Left ventricle myocardium inferior (tissue), 1 donor: ENCODE results near the gene DUOX1. TPM values are rescaled to one million over a fixed set of nuclear protein-coding genes. Genes with fewer than 3 reads are reported as not detected.

Source experiments
- DNase-seq: peaks from one replicate; pipeline ENCODE4 v3.0.0-alpha.2; 2020
- H3K27ac ChIP-seq: fragments of 200-600 bp; replicated peaks from 2 replicates; pipeline ENCODE4 v1.8.0; 2021
- H3K27me3 ChIP-seq: fragments of 200-600 bp; 2 replicates; pipeline ENCODE4 v1.8.0; 2021; ENCODE audit warnings: low read depth
- H3K36me3 ChIP-seq: fragments of 200-600 bp; 2 replicates; pipeline ENCODE4 v1.8.0; 2021
- H3K4me1 ChIP-seq: fragments of 200-600 bp; 2 replicates; pipeline ENCODE4 v1.8.0; 2021
- H3K4me3 ChIP-seq: fragments of 200-600 bp; 2 replicates; pipeline ENCODE4 v1.8.0; 2021; ENCODE audit warnings: mild to moderate bottlenecking, moderate library complexity
- H3K9me3 ChIP-seq: fragments of 200-600 bp; replicated peaks from 2 replicates; pipeline ENCODE4 v1.8.0; 2021
- CTCF ChIP-seq: fragments of 200-600 bp; IDR thresholded peaks from 2 replicates; pipeline ENCODE4 v1.8.0; 2021; ENCODE audit warnings: antibody characterized with exemption, mild to moderate bottlenecking, borderline replicate concordance
- intact Hi-C: fragments of 100-400 bp; cut with micrococcal nuclease; formaldehyde crosslinking; loops from one replicate; pipeline ENCODE4 v1.11.0; 2022
- total RNA-seq: library from RNA; stranded (reverse); fragmentation: NEBNext Ultra II Directional; extraction: Animal tissue kit (Norgen Biotek cat#: 25700); gene quantifications from one replicate; pipeline ENCODE4 v1.2.1, GENCODE V29; 2021
- donor health status: DM: no; HTN: yes; CAD: no; lungs with severe emphysema.

Gene DUOX1
- total RNA-seq, 1 donor from 2014 or later, result 0.80 TPM

- Histone ChIP-seq H3K9me3 (no peaks in the 10 kb centered on the region), H3K4me3 (peak overlapping the region; percentile 30), H3K27ac (no peak overlapping the region), H3K4me1 (peaks cover 46% of the 10 kb centered on the region), H3K27me3 (peaks cover 91% of the 10 kb centered on the region), H3K36me3 (no peaks in the 10 kb centered on the region)
- no peak for DNase-seq
- intact Hi-C loops, result no loop called here
- no peak for TF ChIP-seq CTCF
Measured at GRCh38 chr15:45113380-45113990, 16.3 kb upstream of the DUOX1 start.

DNA sequence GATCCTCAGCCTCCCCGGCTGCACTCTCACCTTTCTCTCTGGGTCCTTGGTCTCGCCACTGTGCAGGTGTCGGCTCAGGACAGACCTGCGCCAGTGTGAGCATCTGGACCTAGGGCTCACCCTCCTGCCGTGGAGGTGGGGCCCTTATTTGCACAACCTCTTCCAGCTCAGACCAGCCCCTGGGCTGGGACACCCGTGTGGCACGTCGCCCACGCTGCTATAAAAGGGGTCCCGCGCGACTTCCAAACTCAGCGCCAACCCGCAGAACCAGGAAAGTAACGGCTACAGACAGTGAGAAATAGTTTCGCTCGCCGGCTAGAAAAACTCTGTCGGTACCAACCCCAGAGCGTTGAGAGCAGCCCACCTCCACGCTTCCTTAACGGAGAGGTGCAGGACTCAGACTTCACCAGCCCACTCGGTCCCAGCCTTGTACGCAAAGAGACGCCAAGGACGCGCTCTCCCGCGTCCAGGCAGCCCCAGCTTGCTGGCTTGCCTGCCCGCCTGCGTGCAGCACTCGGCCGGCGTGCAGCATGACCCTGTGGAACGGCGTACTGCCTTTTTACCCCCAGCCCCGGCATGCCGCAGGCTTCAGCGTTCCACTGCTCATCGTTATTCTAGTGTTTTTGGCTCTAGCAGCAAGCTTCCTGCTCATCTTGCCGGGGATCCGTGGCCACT, 15.6 kb upstream of the DUOX1 start, which contains the start of the genes DUOX2 and DUOXA2:
DUOX2 (minus strand) TSS at position 97 of the 675 bp plus-strand sequence. CDS start 761 bp downstream, outside the sequence.
DUOXA2 (plus strand) TSS at position 251 of the 675 bp plus-strand sequence; CDS start at position 531, 280 bp downstream.
- no peaks in the 10 kb centered on the region for H3K36me3 ChIP-seq
- no peak for TF ChIP-seq CTCF
- H3K9me3 ChIP-seq, result no peaks in the 10 kb centered on the region
- intact Hi-C loops, result no loop called here
- peaks cover 46% of the 10 kb centered on the region for H3K4me1 ChIP-seq
- no peak within 1 kb of the TSS for H3K27ac ChIP-seq
- H3K27me3 ChIP-seq, result peaks cover 90% of the 10 kb centered on the region
- no peak for DNase-seq
- H3K4me3 ChIP-seq, result peak within 1 kb of the TSS; percentile 41

DNA sequence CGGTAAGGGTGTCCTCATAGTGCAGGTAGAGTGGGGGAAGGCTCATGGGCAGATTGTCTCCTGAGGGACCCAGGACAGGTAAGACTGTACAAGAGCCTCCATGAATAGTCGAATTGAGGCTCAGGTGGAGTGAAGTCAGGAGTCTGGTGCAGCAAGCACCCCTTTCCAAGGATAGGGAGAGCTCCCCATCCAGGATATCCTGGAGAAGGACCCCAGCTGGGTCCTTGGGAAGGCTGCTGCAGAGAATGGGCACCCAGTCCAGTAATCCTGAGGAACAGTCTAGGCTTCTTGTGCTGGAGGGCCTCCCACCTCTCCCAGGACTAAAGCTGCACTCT, 15.1 kb upstream of the DUOX1 start:
- Histone ChIP-seq H3K4me3 (peak overlapping the region; percentile 41), H3K36me3 (no peaks in the 10 kb centered on the region), H3K9me3 (no peaks in the 10 kb centered on the region), H3K27ac (no peak overlapping the region), H3K27me3 (peaks cover 90% of the 10 kb centered on the region), H3K4me1 (peaks cover 46% of the 10 kb centered on the region)
- intact Hi-C loops, result no loop called here
- no peak for TF ChIP-seq CTCF
- DNase-seq, result no peak

GRCh38 chr15:45115312-45115820, 14.4 kb upstream of the DUOX1 start:
- Histone ChIP-seq H3K27me3 (peaks cover 90% of the 10 kb centered on the region), H3K36me3 (no peaks in the 10 kb centered on the region), H3K4me3 (no peak overlapping the region), H3K4me1 (peaks cover 46% of the 10 kb centered on the region), H3K9me3 (no peaks in the 10 kb centered on the region), H3K27ac (no peak overlapping the region)
- TF ChIP-seq CTCF, result no peak
- intact Hi-C loops, result no loop called here
- no peak for DNase-seq

GRCh38 chr15:45116006-45116481, 13.8 kb upstream of the DUOX1 start:
- H3K27me3 ChIP-seq, result peaks cover 93% of the 10 kb centered on the region

More at GRCh38 chr15:45116006-45116481, 13.8 kb upstream of the DUOX1 start:
- DNase-seq, result no peak
- no peak for TF ChIP-seq CTCF
- Histone ChIP-seq H3K9me3 (no peaks in the 10 kb centered on the region), H3K36me3 (no peaks in the 10 kb centered on the region), H3K4me3 (no peak overlapping the region), H3K27ac (no peak overlapping the region), H3K4me1 (peaks cover 46% of the 10 kb centered on the region)
- intact Hi-C loops, result no loop called here
